ENCODE results near the gene GNGT1.
A peak's percentile ranks its signal among the peaks of the same experiment; 100 is the strongest.

The GNGT1 gene

GRCh38 chr7:93944673-93945072 lies 38.3 kb downstream of the GNGT1 start:
- Histone ChIP-seq H3K4me1 (no peaks in the 10 kb centered on the region), H3K36me3 (no peaks in the 10 kb centered on the region), H3K4me3 (ENCODE audit: low read depth, low read length) (no peak overlapping the region), H3K27me3 (no peaks in the 10 kb centered on the region), H3K9me3 (no peaks in the 10 kb centered on the region)
- TF ChIP-seq CTCF (IDR thresholded peaks at IDR 0.05; ENCODE audit: low read depth, low read length) = no peak
- no peak for DNase-seq

DNA sequence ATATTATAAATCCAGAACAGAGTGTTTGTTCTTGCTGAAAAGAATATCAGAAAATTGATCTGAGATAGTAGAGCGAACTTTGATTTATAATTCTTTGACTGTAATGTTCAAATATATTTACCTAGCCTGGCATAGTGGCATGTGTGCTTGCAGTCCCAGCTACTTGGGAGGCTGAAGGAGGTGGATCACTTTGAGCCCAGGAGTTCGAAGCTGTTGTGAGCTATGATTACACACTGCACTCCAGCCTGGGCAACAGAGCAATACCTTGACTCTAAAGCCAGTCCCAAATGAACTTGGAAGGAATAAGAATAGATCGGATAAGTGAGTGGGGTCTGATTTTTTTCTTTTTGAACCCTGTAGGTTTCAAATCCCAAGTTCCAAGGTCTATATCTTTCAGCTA lies 38.7 kb downstream of the GNGT1 start:
- Histone ChIP-seq H3K9me3 (no peaks in the 10 kb centered on the region), H3K36me3 (no peaks in the 10 kb centered on the region), H3K4me1 (no peaks in the 10 kb centered on the region), H3K4me3 (ENCODE audit: low read depth, low read length) (no peak overlapping the region), H3K27me3 (no peaks in the 10 kb centered on the region)
- TF ChIP-seq CTCF (IDR thresholded peaks at IDR 0.05; ENCODE audit: low read depth, low read length) = no peak
- DNase-seq = no peak

- TF ChIP-seq CTCF (IDR thresholded peaks at IDR 0.05; ENCODE audit: low read depth, low read length) = no peak
- DNase-seq = no peak
- H3K4me3 ChIP-seq (ENCODE audit: low read depth, low read length) = no peak overlapping the region
- H3K9me3 ChIP-seq = no peaks in the 10 kb centered on the region
- no peaks in the 10 kb centered on the region for H3K4me1 ChIP-seq
- no peaks in the 10 kb centered on the region for H3K36me3 ChIP-seq
- H3K27me3 ChIP-seq = no peaks in the 10 kb centered on the region
These were observed 39.6 kb downstream of the GNGT1 start for GRCh38 chr7:93945756-93946535.

DNA sequence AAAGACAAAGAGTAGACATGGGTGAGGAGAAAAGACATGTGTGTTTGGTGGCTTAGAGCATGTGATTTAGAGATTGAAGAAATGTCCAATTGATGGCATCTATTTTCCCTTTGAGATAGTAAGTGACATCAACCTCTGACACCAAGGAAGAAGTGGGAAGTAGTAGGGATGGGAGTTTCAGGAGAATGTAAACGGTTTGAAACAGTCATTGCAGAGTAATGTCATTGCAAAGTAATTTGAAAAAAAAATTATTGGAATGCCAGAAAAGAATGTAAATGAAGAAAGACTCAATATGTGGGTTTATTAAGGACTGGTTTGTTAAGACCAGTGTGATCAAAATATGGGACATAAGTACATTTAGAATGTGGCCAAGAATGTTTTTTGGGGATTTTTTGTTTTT lies 41.7 kb downstream of the GNGT1 start:
- no peaks in the 10 kb centered on the region; the same call in 1 of the 2 replicates for H3K4me1 ChIP-seq
- no peak overlapping the region for H3K4me3 ChIP-seq (ENCODE audit: low read depth, low read length)
- no peak for TF ChIP-seq CTCF (IDR thresholded peaks at IDR 0.05; ENCODE audit: low read depth, low read length)
- H3K27me3 ChIP-seq = no peaks in the 10 kb centered on the region
- no peaks in the 10 kb centered on the region for H3K9me3 ChIP-seq
- H3K36me3 ChIP-seq = no peaks in the 10 kb centered on the region
- DNase-seq = no peak

DNA sequence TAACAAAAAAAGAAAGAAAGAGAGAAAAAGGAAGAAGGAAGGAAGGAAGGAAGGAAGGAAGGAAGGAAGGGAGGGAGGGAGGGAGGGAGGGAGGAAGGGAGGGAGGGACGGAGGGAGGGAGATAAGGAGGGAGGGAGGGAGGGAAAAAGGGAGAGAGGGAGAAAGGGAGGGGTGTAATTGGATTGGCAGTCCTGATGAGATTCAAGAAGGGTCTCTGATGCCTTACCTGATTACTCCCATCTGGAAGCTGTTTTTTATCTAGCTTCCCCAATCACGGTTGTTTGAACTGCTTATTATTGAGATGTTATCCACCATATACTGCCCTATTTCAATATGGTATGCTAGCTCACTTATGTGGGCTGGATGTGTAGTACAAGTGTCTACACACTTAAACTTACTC lies 42.5 kb downstream of the GNGT1 start:
- no peaks in the 10 kb centered on the region for H3K36me3 ChIP-seq
- no peaks in the 10 kb centered on the region; the same call in 1 of the 2 replicates for H3K4me1 ChIP-seq
- TF ChIP-seq CTCF (IDR thresholded peaks at IDR 0.05; ENCODE audit: low read depth, low read length) = no peak
- H3K9me3 ChIP-seq = no peaks in the 10 kb centered on the region
- H3K27me3 ChIP-seq = no peaks in the 10 kb centered on the region
- no peak for DNase-seq
- no peak overlapping the region for H3K4me3 ChIP-seq (ENCODE audit: low read depth, low read length)

DNA sequence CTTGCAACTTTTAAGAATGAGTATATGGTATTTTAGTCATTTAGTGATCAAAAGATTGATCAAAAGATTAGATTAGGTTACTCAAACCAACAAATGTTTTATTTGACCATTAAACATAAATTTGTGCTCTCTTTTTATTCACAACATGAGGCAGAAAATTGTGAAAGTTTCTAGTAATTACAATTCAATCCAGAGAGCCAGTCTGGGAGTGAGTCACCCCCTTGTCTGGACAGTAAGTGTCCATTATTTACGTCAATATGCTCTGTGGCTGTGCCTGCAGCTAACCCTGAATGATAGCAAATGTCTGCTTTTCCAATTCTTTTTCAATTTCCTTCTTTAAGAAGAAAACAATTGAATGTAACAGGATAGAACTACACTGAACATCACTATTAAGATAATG lies 43.1 kb downstream of the GNGT1 start:
- Histone ChIP-seq H3K9me3 (no peaks in the 10 kb centered on the region), H3K4me3 (ENCODE audit: low read depth, low read length) (no peak overlapping the region), H3K27me3 (no peaks in the 10 kb centered on the region), H3K36me3 (no peaks in the 10 kb centered on the region), H3K4me1 (no peaks in the 10 kb centered on the region; the same call in 1 of the 2 replicates)
- TF ChIP-seq CTCF (IDR thresholded peaks at IDR 0.05; ENCODE audit: low read depth, low read length) = no peak
- DNase-seq = peak; percentile 22

Measured in BE2C (cell line).